ENCODE measurements around the gene PNPLA2. TPM values are rescaled to one million over a fixed set of nuclear protein-coding genes. Genes with fewer than 3 reads are reported as not detected.

Gene PNPLA2
- polyA plus RNA-seq, 4 donors, result 38.2 to 87.6 (median 68.0) TPM

DNA sequence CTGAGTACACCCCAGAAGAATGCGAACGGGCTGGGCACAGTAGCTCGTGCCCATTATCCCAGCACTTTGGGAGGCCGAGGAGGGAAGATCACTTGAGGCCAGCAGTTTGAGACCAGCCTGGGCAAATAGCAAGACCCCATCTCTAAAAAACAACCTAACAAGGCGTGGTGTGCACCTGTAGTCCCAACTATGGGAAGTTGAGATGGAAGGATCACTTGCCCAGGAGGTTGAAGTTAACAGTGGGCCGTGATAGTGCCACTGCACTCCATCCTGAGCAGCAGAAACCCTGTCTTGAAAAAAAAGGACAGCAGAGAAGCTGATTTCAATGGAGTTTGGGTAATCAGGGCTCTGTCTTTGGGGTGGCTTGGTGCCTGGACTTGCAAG, 5.7 kb upstream of the PNPLA2 start:
- no peak for DNase-seq (ENCODE audit: low read depth in 4 of 4, low spot score in 2 of 4)

DNA sequence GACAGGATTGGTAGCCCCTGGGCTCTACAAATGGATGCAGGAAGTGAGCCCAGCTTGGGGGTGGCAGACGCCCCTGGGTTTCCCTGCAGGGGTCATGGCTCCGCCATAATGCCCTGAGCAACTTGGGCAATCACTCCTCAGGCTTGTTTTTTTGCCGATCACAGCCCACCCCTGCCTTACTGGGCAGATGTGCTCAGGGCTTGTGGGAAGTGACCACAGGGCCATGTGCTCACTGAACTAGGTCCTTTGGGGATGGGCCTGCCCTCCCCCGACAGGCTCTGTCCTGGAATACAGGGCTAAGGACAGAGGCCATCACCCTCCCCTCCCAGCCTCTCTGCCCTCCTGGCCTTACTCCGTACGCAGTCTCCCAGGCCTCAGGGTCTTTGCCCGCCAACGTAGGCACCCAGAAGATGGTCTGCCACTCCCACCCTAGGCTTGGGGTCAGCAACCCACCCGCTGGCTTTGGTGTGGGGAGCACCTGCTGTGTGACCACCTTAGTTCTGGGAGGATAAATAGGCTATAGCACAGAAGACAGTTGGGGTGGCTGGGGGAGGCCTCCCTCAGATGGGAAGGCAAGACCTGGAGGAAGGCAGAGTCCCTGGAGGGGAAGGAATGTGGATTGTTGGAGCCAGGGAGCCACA, 5.1 kb upstream of the PNPLA2 start:
- DNase-seq (ENCODE audit: low read depth in 4 of 4, low spot score in 2 of 4), result no peak

DNA sequence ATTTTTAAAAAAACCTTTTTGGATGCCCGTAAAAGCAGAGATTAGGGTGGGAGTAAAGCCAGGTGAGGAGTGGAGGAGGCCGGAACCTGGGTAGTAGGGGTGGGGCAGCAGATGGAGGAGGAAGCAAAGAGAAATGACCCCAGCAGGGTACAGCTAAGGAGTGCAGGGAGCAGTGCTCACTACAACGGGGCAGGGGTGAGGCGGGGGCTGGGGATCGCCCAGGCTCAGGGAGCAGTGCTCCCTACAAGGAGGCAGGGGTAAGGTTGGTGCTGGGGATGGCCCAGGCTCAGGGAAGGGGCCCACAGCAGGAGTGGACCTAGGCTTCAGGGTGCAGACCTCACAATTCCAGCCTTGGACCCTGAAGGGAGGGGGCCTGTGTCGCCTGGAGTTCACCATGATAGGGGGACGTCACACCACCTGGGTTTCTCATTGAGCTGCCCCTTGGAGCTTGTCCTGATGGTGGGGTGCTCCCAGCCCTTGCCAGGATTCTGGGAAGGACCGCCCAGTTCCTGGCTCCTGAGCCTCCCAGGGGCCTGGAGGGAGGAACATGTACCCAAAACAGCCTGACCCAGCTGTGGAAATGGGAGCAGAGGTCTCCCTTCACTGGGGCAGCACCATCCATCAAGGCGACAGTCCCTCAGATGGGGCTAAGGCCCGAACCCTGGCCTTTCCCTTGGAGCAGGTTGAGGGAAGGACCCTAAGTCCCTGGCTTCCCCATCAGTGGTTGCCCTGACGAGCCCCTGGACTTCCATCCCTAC, 2.9 kb upstream of the PNPLA2 start:
- DNase-seq (ENCODE audit: low read depth in 4 of 4, low spot score in 2 of 4), result no peak

DNA sequence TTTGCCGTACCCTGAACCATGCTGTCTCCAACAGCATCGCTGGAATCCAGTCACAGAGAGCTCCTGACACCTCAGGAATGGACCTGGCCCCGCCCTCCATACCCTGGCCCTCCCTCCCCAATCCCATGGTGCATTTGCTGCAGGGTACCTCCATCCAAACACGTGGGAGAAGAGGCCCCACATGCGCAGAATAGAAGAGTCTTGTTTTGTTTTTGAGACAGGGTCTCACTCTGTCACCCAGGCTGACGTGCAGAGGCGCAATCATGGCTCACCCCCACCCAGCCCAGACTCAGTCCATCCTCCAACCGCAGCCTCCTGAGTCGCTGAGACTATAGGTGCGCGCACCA, 2.3 kb upstream of the PNPLA2 start:
- DNase-seq (ENCODE audit: low read depth in 4 of 4, low spot score in 2 of 4), result no peak

DNA sequence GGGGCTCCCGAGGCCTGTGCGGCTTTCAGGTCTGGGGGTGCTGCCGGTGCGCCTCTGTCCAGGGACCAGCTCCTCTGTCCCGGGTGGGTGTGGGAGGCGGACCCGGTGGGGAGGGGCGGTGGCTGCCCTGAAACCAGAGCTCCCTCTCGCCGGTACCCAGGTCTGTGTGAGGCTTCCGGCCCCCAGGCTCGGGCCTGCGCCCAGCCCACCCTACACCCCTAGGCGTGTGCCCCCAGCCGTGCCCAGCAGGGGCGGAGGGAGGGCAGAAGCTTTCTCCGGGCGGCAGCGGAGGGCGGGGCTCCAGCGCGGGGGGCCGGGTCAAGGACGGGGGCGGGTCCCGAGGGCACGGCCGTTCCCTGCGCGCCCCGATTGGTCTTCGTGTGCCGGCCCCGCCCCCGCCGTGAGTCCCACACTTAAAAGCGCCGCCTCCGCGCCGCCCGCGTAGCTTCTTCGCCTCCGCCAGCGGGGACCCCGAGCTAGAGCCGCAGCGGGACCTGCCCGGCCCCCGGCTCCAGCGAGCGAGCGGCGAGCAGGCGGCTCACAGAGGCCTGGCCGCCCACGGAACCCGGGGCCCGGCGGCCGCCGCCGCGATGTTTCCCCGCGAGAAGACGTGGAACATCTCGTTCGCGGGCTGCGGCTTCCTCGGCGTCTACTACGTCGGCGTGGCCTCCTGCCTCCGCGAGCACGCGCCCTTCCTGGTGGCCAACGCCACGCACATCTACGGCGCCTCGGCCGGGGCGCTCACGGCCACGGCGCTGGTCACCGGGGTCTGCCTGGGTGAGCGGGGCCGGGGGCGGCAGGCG, 616 bp downstream of the PNPLA2 start:
- no peak for DNase-seq (ENCODE audit: low read depth in 4 of 4, low spot score in 2 of 4)

DNA sequence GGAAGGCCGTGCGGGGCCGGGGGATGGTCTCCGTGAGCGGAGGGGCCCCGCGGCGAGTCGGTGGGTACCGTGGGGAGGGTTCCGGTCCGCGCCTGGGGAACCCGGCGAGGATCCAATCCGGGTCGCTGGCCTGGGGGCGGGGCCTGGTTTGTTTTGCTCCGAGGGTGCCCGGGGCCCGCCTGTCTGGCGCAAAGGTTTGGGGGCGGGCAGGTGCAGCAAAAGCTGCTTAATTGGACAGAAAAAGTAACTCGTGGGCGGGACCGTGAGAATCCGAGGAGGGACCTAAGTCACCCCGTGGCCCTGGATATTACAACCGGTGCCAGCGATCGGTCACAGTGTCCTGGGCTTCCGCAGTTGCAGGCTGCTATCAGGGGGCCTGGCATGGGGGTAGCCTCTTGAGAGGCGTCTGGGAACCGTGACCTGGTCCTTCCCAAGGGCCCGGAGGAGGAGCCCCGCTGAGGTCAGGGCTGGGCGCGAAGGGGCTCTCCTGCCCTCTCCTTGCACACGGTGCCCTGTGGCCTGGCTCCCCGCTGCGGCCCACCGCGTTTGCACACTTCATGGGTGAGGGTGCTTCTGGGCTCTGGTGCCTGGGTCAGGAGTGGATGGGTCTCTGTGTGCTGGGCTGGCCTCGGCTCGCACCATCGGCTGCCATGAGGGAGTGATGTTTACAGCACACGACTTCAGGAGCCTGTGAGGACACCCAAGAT, 1.4 kb downstream of the PNPLA2 start:
- DNase-seq (ENCODE audit: low read depth in 4 of 4, low spot score in 2 of 4), result no peak

DNA sequence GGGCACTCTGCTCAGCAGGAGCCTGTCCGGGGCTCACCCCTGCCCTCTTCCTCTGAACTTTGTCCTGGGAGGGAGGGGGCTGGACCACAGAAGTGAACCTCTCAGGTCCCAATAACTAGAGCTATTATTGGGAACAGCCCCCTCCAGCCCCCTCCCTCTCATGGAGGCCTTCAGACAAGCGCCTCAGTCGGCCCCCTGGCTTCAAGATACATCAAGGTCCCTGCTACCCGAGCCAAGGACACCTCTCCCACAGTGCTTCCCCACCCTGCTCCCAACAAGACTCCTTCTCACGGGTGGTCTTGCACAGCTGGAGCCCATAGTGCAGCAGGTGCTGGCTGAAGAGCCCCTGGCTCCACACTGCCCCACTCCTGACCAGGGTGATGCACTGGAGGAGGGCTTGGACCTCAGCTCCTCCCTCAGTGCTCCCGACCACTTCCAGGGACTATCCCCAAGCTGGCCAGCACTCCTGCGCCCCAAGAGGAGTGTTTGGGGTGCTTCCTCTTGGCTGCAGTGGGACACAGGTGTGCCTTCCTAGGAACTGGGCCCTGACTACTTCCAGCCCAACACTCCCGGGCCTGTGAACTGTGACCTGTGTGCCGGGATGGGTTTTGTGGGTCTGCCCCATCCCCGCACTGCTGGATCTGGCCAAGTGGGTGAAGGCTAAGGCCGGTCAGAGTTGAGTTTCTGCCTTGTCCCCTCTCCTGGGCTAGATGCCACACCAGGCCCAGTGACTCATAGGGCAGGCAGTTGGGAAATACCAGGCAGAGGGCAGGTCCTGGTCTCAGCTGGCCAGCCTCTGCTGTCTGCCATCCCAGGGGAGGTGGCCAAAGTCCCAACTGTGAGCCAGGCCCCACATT, 2.2 kb downstream of the PNPLA2 start:
- no peak for DNase-seq (ENCODE audit: low read depth in 4 of 4, low spot score in 2 of 4)

DNA sequence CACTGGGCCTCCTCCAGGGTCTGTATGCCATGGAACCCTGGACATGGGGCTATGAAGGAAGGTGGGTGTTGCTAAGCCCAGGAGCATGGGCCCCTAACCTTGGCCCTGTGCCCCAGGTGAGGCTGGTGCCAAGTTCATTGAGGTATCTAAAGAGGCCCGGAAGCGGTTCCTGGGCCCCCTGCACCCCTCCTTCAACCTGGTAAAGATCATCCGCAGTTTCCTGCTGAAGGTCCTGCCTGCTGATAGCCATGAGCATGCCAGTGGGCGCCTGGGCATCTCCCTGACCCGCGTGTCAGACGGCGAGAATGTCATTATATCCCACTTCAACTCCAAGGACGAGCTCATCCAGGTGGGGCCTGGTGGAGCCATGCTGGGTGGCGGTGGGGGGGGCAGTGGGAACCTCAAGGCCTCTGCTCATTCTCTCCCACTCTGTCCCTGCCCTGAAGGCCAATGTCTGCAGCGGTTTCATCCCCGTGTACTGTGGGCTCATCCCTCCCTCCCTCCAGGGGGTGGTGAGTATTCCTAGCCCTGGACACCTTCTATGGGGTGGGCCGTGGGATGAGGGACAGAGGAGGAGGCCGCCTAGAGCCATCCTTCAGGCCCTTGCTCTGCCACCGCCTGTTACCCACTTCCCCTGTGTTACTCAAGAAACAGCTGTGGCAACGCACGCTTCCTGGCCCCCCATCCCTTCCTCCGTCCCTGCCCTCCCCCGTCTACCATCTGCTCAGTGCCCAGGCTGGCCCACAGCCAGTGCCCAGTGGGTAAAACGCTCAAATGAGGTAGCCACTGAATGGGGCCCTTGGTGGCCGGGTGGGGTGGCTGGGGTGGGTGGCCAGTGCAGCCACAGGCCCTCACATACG, 3.0 kb downstream of the PNPLA2 start:
- DNase-seq (ENCODE audit: low read depth in 4 of 4, low spot score in 2 of 4), result no peak

DNA sequence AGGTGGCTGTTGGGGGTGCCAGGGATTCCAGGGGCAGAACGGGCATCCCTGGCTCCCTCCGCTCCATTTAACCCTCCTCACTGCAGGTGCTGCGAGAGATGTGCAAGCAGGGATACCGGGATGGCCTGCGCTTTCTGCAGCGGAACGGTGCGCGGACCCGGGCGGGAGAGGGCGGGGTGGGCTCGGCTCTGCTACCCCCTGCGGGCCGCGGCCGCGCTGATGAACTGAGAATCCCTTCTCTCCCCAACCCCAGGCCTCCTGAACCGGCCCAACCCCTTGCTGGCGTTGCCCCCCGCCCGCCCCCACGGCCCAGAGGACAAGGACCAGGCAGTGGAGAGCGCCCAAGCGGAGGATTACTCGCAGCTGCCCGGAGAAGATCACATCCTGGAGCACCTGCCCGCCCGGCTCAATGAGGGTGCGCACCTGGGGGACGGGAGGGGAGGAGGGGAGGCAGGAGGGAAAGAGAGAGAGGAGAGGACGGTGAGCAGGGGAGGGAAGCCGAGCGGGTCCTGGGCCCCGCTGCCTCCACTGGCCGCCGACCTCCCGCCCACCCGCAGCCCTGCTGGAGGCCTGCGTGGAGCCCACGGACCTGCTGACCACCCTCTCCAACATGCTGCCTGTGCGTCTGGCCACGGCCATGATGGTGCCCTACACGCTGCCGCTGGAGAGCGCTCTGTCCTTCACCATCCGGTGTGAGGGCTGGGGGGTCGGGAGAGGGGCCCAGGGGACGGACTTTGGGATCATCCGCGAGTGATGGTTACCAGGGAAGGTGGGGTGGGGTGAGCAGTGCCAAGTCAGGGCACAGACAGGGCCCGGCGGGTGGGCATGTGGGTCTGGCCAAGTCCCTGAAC, 5.0 kb downstream of the PNPLA2 start:
- no peak for DNase-seq (ENCODE audit: low read depth in 4 of 4, low spot score in 2 of 4)

DNA sequence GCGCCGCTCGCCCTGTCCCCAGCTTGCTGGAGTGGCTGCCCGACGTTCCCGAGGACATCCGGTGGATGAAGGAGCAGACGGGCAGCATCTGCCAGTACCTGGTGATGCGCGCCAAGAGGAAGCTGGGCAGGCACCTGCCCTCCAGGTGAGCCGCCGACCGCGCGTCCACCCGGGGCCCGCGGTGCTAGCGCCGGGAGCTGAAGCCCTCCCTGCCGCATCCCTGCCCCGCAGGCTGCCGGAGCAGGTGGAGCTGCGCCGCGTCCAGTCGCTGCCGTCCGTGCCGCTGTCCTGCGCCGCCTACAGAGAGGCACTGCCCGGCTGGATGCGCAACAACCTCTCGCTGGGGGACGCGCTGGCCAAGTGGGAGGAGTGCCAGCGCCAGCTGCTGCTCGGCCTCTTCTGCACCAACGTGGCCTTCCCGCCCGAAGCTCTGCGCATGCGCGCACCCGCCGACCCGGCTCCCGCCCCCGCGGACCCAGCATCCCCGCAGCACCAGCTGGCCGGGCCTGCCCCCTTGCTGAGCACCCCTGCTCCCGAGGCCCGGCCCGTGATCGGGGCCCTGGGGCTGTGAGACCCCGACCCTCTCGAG, 5.7 kb downstream of the PNPLA2 start:
- no peak for DNase-seq (ENCODE audit: low read depth in 4 of 4, low spot score in 2 of 4)

DNA sequence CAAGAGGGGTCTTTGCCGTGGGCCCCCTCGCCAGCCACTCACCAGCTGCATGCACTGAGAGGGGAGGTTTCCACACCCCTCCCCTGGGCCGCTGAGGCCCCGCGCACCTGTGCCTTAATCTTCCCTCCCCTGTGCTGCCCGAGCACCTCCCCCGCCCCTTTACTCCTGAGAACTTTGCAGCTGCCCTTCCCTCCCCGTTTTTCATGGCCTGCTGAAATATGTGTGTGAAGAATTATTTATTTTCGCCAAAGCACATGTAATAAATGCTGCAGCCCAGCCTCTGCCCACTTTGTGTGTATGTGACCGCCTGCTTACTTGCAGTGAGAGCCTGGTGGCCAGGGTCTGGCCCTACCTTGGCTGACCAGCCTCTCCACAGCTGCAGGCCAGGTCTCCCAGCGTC, 6.2 kb downstream of the PNPLA2 start:
- DNase-seq (ENCODE audit: low read depth in 4 of 4, low spot score in 2 of 4), result no peak

DNA sequence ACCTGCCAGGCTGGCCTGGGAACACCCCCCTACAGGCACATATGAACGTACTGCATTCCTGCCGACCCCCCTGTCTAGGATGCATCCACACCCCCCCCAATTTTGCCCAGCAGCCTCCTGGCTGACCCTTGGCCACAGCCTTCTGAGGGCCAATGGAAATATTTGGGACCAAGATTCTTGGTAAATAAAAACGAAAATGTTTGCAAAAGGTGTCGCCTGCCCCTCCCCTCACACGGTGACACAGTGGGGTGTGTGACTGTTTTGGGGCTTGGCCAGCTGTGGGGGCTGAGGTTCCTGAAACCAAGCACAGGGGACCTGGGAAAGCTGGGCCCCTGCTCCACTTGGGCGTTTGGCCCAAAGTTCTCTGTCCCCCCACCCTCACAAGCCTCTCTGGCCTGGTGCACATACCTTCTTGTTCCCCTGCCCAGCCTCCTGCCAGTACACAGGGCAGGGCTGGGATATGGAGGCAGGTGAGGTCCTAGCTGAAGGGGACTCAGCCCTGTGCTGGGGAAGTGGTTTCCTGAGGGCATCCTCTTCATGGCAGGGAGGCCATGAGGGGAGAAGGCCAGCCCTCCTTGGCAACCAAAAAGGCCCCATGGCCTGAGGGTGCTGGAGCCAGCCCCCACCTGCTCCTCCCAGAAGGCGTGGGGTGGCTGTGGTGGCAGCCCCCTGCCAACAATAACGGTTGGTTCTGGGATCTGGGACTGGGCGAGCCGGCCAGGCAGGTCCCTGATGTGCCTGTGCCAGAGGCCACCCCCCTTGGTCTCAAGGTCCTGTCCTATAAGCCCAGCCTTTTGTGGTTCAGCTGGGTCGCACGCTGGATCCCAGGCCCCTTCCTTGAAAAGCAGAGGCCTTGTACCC, 6.9 kb downstream of the PNPLA2 start:
- DNase-seq (ENCODE audit: low read depth in 4 of 4, low spot score in 2 of 4), result no peak

DNA sequence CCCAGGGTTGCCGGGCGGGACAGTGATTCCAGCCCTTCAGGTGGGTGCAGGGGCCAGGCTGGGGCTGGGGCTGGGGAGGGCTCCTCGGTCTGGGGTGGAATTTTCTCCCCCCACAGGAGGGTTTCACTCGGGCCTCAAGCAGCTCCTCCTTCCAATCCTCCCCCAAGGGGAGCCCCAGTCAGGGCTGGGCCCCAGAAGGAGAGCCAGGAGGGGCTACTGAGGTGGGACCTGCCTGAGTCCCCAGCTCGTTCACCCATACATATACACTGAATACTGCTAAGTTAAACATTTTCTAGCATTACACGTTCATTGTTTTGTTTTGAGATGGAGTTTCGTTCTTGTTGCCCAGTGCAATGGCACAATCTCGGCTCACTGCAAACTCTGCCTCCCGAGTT, 7.5 kb downstream of the PNPLA2 start:
- no peak for DNase-seq (ENCODE audit: low read depth in 4 of 4, low spot score in 2 of 4)

DNA sequence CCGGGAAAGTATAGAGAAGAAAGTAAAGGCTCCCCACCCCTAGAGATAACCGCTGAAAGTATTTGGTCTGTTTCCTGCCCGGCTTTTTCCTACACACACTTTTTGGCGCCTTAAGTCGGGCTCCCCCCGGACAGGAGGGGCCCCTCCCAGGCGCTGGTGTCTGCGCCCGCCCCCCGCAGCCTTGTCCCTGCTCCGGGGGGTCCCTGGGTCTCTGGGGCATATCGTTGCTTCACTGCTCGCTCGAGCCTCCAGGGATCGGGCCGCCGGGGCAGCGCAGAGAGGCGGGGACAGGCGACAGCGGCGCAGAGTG, 8.1 kb downstream of the PNPLA2 start:
- no peak for DNase-seq (ENCODE audit: low read depth in 4 of 4, low spot score in 2 of 4)

DNA sequence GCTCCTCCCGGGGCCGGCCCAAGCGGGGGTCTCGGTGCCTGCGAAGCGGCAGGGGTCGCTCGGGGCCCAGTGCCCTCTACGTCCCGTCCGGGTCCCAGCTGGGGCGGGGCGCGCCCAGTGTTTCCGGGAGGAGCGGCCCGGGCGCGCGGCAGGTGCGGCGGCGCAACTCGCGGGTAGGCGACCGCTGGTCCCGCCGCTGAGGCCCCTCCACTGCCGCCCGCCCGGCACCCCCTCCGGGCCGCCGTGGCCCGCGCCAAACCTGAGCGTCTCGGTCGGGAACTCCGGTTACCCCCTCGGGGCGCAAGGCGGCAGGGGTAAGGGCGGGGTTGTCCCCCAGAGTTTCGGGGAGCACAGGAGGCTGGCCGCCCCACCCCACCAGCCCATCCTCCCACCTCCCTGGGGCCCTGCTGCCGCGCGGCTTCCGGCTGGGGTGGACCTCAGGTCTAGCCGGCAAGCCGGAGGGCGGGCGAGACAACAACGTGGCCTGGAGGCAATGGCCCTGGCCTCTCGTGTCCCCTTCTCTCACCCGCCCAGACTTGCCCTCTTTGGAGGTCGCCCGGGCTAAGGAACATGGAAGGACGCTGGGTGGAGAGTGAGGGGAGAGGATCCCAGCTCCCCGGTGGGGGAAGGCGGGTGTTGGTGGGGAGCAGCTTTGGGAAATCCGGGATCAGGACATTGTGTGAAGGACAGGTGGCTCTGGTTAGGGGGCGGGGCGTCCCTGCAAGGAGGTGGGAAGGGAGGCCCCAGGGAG, 8.6 kb downstream of the PNPLA2 start:
- DNase-seq (ENCODE audit: low read depth in 4 of 4, low spot score in 2 of 4), result no peak

DNA sequence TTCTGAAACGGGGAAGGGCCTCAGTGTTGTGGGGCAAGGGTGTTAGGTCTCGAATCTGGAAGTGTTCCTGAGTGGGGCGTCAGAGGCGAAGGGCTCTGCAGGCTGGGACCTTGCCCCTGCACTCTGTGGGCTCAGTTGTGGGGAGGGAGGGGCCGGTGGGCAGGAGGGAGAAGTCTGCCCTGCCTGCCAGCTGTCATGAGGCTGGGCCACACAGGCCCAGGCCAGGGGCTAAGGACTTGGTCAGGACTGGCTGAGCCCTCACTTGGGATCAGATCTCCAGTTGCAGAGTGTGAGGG, 9.1 kb downstream of the PNPLA2 start, which contains the start of gene CRACR2B:
TSS of gene CRACR2B (plus strand) at position 23 of the 296 bp plus-strand sequence. CDS start 689 bp downstream, outside the sequence.
- no peak for DNase-seq (ENCODE audit: low read depth in 4 of 4, low spot score in 2 of 4)

Data from left renal cortex interstitium (tissue), 4 donors.